ENCODE data around the gene CLN5.

- TF ChIP-seq, protein P1, sequence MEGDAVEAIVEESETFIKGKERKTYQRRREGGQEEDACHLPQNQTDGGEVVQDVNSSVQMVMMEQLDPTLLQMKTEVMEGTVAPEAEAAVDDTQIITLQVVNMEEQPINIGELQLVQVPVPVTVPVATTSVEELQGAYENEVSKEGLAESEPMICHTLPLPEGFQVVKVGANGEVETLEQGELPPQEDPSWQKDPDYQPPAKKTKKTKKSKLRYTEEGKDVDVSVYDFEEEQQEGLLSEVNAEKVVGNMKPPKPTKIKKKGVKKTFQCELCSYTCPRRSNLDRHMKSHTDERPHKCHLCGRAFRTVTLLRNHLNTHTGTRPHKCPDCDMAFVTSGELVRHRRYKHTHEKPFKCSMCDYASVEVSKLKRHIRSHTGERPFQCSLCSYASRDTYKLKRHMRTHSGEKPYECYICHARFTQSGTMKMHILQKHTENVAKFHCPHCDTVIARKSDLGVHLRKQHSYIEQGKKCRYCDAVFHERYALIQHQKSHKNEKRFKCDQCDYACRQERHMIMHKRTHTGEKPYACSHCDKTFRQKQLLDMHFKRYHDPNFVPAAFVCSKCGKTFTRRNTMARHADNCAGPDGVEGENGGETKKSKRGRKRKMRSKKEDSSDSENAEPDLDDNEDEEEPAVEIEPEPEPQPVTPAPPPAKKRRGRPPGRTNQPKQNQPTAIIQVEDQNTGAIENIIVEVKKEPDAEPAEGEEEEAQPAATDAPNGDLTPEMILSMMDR (IDR thresholded peaks at IDR 0.05; ENCODE audit: low read depth, low read length): no peak
- TF ChIP-seq EZH2phosphoT487 (IDR thresholded peaks at IDR 0.05; ENCODE audit: low read depth): no peak
Observed at GRCh38 chr13:76973920-76974617, 17.8 kb upstream of the CLN5 start.

All from OCI-LY3 (cell line).